ENCODE measurements around the gene ZNF511. TPM values are rescaled to one million over a fixed set of nuclear protein-coding genes. Genes with fewer than 3 reads are reported as not detected.

ZNF511 gene
- total and polyA plus RNA-seq, 2 donors (not counting 1 experiment from before 2014, with no cell fraction given) = 30.7 to 45.1 TPM

GRCh38 chr10:133282846-133283390 is 25.8 kb upstream of the ZNF511 start:
- TF ChIP-seq CTCF (IDR thresholded peaks at IDR 0.05) (no peak), EZH2 (IDR thresholded peaks at IDR 0.05; ENCODE audit: borderline replicate concordance, insufficient read depth, low read depth, low read length, poor library complexity, severe bottlenecking) (no peak)
- peaks cover 21 to 26% of the 10 kb centered on the region in 2 donors for H3K4me1 ChIP-seq (ENCODE audit: control insufficient read depth in 2 of 2, insufficient read depth in 2 of 2, low read length in 2 of 2)
- no peak overlapping the region for H3K4me2 ChIP-seq (replicated peaks; ENCODE audit: low read depth, low read length, poor library complexity, severe bottlenecking)
- H3K9ac ChIP-seq (ENCODE audit: low read length) = no peak overlapping the region
- H3K9me3 Mint-ChIP-seq (ENCODE audit: insufficient read depth) = no peaks in the 10 kb centered on the region
- ChIA-PET CTCF (no interaction called here), POLR2A (no interaction called here)
- H3K9me3 ChIP-seq (ENCODE audit: control extremely low read depth in 1 of 3, control insufficient read depth in 2 of 3, insufficient read depth in 1 of 3, low read length in 2 of 3) = no peaks in the 10 kb centered on the region
- H3K27ac Mint-ChIP-seq = no peak overlapping the region
- intact Hi-C loops (cut with micrococcal nuclease) = no loop called here
- 95% methylated on average over 24 of the region's 24 CpGs for WGBS (ENCODE audit: insufficient coverage)
- no peak overlapping the region for H3K27ac ChIP-seq (ENCODE audit: low read length in 2 of 2)
- peaks cover 7% of the 10 kb centered on the region for H4K20me1 ChIP-seq (ENCODE audit: control insufficient read depth, insufficient read depth, low read length, poor library complexity, severe bottlenecking)
- no peak overlapping the region for H2AFZ ChIP-seq (ENCODE audit: insufficient read depth, low read depth, low read length, poor library complexity, severe bottlenecking)
- no peaks in the 10 kb centered on the region for H3K27me3 Mint-ChIP-seq
- H3K79me2 ChIP-seq (ENCODE audit: control insufficient read depth, insufficient read depth, low read length) = no peaks in the 10 kb centered on the region
- H3K4me1 Mint-ChIP-seq = peaks cover 20% of the 10 kb centered on the region
- H3K27me3 ChIP-seq (replicated peaks in 1 of 4; ENCODE audit: control extremely low read depth in 1 of 4, control insufficient read depth in 3 of 4, insufficient read depth in 4 of 4, low read length in 3 of 4) = no peaks in the 10 kb centered on the region
- no peak for DNase-seq
- ATAC-seq (ENCODE audit: low read depth) = no peak
- H3K4me3 ChIP-seq (ENCODE audit: control extremely low read depth in 1 of 5, extremely low read depth in 1 of 5, insufficient read depth in 1 of 5, low read depth in 2 of 5, low read length in 4 of 5) = no peak overlapping the region
- no peak overlapping the region for H3K4me3 Mint-ChIP-seq
- peaks cover 0 to 57% of the 10 kb centered on the region in 2 experiments for H3K36me3 ChIP-seq (replicated peaks in 1 of 2; ENCODE audit: control extremely low read depth in 1 of 2, control insufficient read depth in 1 of 2, extremely low read depth in 1 of 2, insufficient read depth in 2 of 2, low read length in 1 of 2)

GRCh38 chr10:133283931-133284330 is 24.8 kb upstream of the ZNF511 start:
- peaks cover 0 to 65% of the 10 kb centered on the region in 2 experiments for H3K36me3 ChIP-seq (replicated peaks in 1 of 2; ENCODE audit: control extremely low read depth in 1 of 2, control insufficient read depth in 1 of 2, extremely low read depth in 1 of 2, insufficient read depth in 2 of 2, low read length in 1 of 2)
- H3K4me1 ChIP-seq (ENCODE audit: control insufficient read depth in 2 of 2, insufficient read depth in 2 of 2, low read length in 2 of 2) = peaks cover 10 to 16% of the 10 kb centered on the region in 2 donors
- peaks cover 10% of the 10 kb centered on the region for H3K4me1 Mint-ChIP-seq
- H3K27me3 Mint-ChIP-seq = no peaks in the 10 kb centered on the region
- ChIA-PET POLR2A (no interaction called here), CTCF (no interaction called here)
- peaks cover 4% of the 10 kb centered on the region for H4K20me1 ChIP-seq (ENCODE audit: control insufficient read depth, insufficient read depth, low read length, poor library complexity, severe bottlenecking)
- H3K27ac ChIP-seq (ENCODE audit: low read length in 2 of 2) = no peak overlapping the region
- no peak overlapping the region for H2AFZ ChIP-seq (ENCODE audit: insufficient read depth, low read depth, low read length, poor library complexity, severe bottlenecking)
- H3K9me3 ChIP-seq (ENCODE audit: control extremely low read depth in 1 of 3, control insufficient read depth in 2 of 3, insufficient read depth in 1 of 3, low read length in 2 of 3) = no peaks in the 10 kb centered on the region
- DNase-seq (no peak), ATAC-seq (ENCODE audit: low read depth) (no peak)
- no peak overlapping the region for H3K4me3 Mint-ChIP-seq
- no peak overlapping the region for H3K4me2 ChIP-seq (replicated peaks; ENCODE audit: low read depth, low read length, poor library complexity, severe bottlenecking)
- H3K27ac Mint-ChIP-seq = no peak overlapping the region
- no peak overlapping the region for H3K9ac ChIP-seq (ENCODE audit: low read length)
- no peak overlapping the region for H3K4me3 ChIP-seq (ENCODE audit: control extremely low read depth in 1 of 5, extremely low read depth in 1 of 5, insufficient read depth in 1 of 5, low read depth in 2 of 5, low read length in 4 of 5)
- no peaks in the 10 kb centered on the region for H3K79me2 ChIP-seq (ENCODE audit: control insufficient read depth, insufficient read depth, low read length)
- TF ChIP-seq EZH2 (IDR thresholded peaks at IDR 0.05; ENCODE audit: borderline replicate concordance, insufficient read depth, low read depth, low read length, poor library complexity, severe bottlenecking) = no peak
- no peak for TF ChIP-seq CTCF (IDR thresholded peaks at IDR 0.05)
- 97% methylated on average over 23 of the region's 24 CpGs for WGBS (ENCODE audit: insufficient coverage)
- H3K27me3 ChIP-seq (replicated peaks in 1 of 4; ENCODE audit: control extremely low read depth in 1 of 4, control insufficient read depth in 3 of 4, insufficient read depth in 4 of 4, low read length in 3 of 4) = no peaks in the 10 kb centered on the region
- H3K9me3 Mint-ChIP-seq (ENCODE audit: insufficient read depth) = no peaks in the 10 kb centered on the region
- intact Hi-C loops (cut with micrococcal nuclease) = no loop called here
